HG02885 (cell line): Measurements from ENCODE around the gene SUSD5.

Experiments used
- ATAC-seq: cut with Tn5 transposase; IDR thresholded peaks from one replicate; pipeline ENCODE4 v1.9.1; 2021; ENCODE audit warnings: mild to moderate bottlenecking; ENCODE audit not compliant: unreplicated experiment, poor library complexity

Gene SUSD5

GRCh38 chr3:33155301-33155700 lies 63.3 kb downstream of the SUSD5 start:
- no peak for ATAC-seq

GRCh38 chr3:33153782-33154181 lies 64.8 kb downstream of the SUSD5 start:
- ATAC-seq: no peak

GRCh38 chr3:33152363-33153360 lies 65.9 kb downstream of the SUSD5 start:
- no peak for ATAC-seq

- ATAC-seq: no peak
Measured at GRCh38 chr3:33149342-33149741, 69.3 kb downstream of the SUSD5 start.

GRCh38 chr3:33146791-33147445 lies 71.7 kb downstream of the SUSD5 start:
- ATAC-seq: no peak

- no peak for ATAC-seq
Measured at GRCh38 chr3:33145901-33146580, 72.6 kb downstream of the SUSD5 start.

- ATAC-seq: no peak
Measured at GRCh38 chr3:33145221-33145900, 73.2 kb downstream of the SUSD5 start.

- ATAC-seq: no peak
Measured at GRCh38 chr3:33144433-33144832, 74.2 kb downstream of the SUSD5 start.

GRCh38 chr3:33141006-33141405 lies 77.6 kb downstream of the SUSD5 start:
- ATAC-seq: no peak

GRCh38 chr3:33139996-33140395 lies 78.6 kb downstream of the SUSD5 start:
- ATAC-seq: no peak

- peak; percentile 56 for ATAC-seq
Measured at GRCh38 chr3:33139006-33139623, 79.5 kb downstream of the SUSD5 start.

- ATAC-seq: no peak
Measured at GRCh38 chr3:33137691-33138090, 80.9 kb downstream of the SUSD5 start.

- peak; percentile 56 for ATAC-seq
Measured at GRCh38 chr3:33134026-33134625, 84.5 kb downstream of the SUSD5 start.

GRCh38 chr3:33132019-33132360 lies 86.6 kb downstream of the SUSD5 start:
- ATAC-seq: no peak

- ATAC-seq: peak; percentile 80
Measured at GRCh38 chr3:33131331-33132018, 87.1 kb downstream of the SUSD5 start.

- ATAC-seq: no peak
Measured at GRCh38 chr3:33130144-33130543, 88.5 kb downstream of the SUSD5 start.

- ATAC-seq: no peak
Measured at GRCh38 chr3:33128706-33129105, 89.9 kb downstream of the SUSD5 start.

GRCh38 chr3:33125840-33126239 lies 92.8 kb downstream of the SUSD5 start:
- no peak for ATAC-seq

- no peak for ATAC-seq
Measured at GRCh38 chr3:33124638-33125037, 94.0 kb downstream of the SUSD5 start.
